Mucosa of descending colon (tissue), 3 donors: ENCODE results near the gene GPC6. TPM values are rescaled to one million over a fixed set of nuclear protein-coding genes. Genes with fewer than 3 reads are reported as not detected.

Source experiments
- ATAC-seq: fragments of 200-7000 bp; cut with Tn5 transposase; one replicate; pipeline ENCODE4 v1.9.1; 2020; ENCODE audit warnings: mild to moderate bottlenecking, moderate library complexity
- DNase-seq, 3 donors: peaks; one replicate each; pipeline ENCODE4 v3.0.0-alpha.2; 2020
- H3K36me3 ChIP-seq: fragments of 200-600 bp; one replicate; pipeline ENCODE4 v1.8.0; 2021; ENCODE audit warnings: low read depth, mild to moderate bottlenecking
- H3K4me1 ChIP-seq: fragments of 200-600 bp; one replicate; pipeline ENCODE4 v1.8.0; 2021; ENCODE audit warnings: low read depth, mild to moderate bottlenecking
- H3K4me3 ChIP-seq: fragments of 200-600 bp; one replicate; pipeline ENCODE4 v1.8.0; 2021; ENCODE audit warnings: mild to moderate bottlenecking
- H3K9me3 ChIP-seq: fragments of 200-600 bp; one replicate; pipeline ENCODE4 v1.8.0; 2021; ENCODE audit warnings: mild to moderate bottlenecking
- intact Hi-C, 2 donors: fragments of 100-400 bp; cut with DNase I in 1 of 2; cut with micrococcal nuclease in 1 of 2; formaldehyde crosslinking; loops; one replicate each; pipeline versions ENCODE4 v1.11.0 to v1.11.1; 2022; cut with DNase I, micrococcal nuclease
- total RNA-seq, 3 donors: library from RNA; stranded (reverse); fragmentation: NEBNext Ultra II Directional in 2 of 3; extraction: Animal tissue kit (Norgen Biotek cat#: 25700) in 2 of 3; gene quantifications; one replicate each; pipeline versions ENCODE4 v1.2.1 to v1.2.4, GENCODE V29; 2021 to 2023
- TF ChIP-seq, protein P1 (sequence below): fragments of 200-600 bp; IDR thresholded peaks from one replicate; pipeline ENCODE4 v1.8.0; 2022; ENCODE audit warnings: antibody characterized with exemption, mild to moderate bottlenecking
- donor health status: DM: no; HTN: no; CAD: no; lungs with moderate emphysema.
- donor health status: DM: no; HTN: no; CAD: no.
- donor health status: DM: no; HTN: yes; CAD: no.

The GPC6 gene
- total RNA-seq, 3 donors from 2014 or later, result 2.7 to 11.3 (median 7.5) TPM

DNA sequence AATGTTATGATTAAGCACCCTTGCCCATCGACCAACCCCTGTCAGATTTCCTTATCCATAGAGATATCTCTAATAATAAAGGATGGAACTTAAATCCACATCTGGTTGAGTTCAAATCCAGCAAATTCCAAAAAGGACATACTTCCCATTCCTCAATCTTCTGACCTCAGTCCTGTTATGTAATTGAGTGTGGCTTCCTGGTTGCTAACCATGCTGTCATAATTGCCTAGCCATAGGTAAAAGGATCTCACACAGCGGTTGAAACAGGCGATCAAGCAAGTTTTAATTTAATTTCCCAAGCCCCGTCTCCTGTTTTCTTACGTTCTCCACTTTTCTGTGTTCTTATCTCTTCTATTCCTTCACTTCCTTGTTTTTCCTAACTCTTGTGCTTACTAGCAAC, 550.3 kb downstream of the GPC6 start:
- no peaks in the 10 kb centered on the region for H3K4me1 ChIP-seq
- DNase-seq (no peak), ATAC-seq (no peak)
- TF ChIP-seq, protein P1, sequence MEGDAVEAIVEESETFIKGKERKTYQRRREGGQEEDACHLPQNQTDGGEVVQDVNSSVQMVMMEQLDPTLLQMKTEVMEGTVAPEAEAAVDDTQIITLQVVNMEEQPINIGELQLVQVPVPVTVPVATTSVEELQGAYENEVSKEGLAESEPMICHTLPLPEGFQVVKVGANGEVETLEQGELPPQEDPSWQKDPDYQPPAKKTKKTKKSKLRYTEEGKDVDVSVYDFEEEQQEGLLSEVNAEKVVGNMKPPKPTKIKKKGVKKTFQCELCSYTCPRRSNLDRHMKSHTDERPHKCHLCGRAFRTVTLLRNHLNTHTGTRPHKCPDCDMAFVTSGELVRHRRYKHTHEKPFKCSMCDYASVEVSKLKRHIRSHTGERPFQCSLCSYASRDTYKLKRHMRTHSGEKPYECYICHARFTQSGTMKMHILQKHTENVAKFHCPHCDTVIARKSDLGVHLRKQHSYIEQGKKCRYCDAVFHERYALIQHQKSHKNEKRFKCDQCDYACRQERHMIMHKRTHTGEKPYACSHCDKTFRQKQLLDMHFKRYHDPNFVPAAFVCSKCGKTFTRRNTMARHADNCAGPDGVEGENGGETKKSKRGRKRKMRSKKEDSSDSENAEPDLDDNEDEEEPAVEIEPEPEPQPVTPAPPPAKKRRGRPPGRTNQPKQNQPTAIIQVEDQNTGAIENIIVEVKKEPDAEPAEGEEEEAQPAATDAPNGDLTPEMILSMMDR, result no peak
- no peak overlapping the region for H3K4me3 ChIP-seq
- no peaks in the 10 kb centered on the region for H3K9me3 ChIP-seq
- H3K36me3 ChIP-seq, result no peaks in the 10 kb centered on the region
- intact Hi-C loops, result no loop called here

DNA sequence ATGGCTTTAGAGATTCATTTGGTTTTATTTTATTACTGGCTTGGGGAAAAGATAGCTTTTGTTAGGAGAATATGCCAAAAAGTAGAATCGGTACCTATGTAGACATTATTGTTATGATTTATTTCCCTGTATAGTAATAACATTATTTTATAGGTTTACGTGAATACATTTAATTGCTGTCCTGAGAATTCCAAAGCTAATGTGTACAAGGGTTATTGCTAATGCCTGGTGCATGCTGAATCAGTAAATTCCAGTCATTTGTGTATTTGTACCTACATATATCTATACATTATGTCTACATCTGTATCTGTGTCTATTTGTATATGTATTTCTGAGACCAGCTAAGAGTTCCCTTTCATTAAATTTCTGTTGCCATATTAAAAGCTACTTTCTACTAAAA, 550.9 kb downstream of the GPC6 start:
- H3K36me3 ChIP-seq, result no peaks in the 10 kb centered on the region
- DNase-seq (no peak), ATAC-seq (no peak)
- TF ChIP-seq, protein P1, result no peak
- H3K9me3 ChIP-seq, result no peaks in the 10 kb centered on the region
- H3K4me1 ChIP-seq, result no peaks in the 10 kb centered on the region
- no peak overlapping the region for H3K4me3 ChIP-seq
- intact Hi-C loops, result no loop called here

DNA sequence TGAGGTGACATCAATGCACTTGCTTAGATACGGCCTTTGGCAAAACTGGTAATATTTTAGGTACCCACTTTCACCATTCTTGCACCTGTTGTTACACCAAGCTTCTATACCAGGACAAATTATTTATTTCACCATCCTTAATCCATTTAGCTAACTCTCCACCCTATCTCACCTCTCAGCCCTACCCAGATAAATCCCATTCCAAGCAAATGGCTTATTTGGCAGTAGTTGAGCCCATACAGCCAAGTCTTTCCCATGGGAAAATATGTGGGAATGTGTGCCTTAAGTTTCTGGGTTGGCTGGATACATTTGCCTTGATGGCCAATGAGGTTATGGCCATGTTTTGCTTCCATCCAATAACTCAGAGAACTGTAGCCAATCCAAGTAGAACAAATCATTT, 551.9 kb downstream of the GPC6 start:
- Histone ChIP-seq H3K4me3 (no peak overlapping the region), H3K36me3 (no peaks in the 10 kb centered on the region), H3K9me3 (no peaks in the 10 kb centered on the region), H3K4me1 (no peaks in the 10 kb centered on the region)
- no peak for DNase-seq
- TF ChIP-seq, protein P1, result no peak
- no peak for ATAC-seq
- intact Hi-C loops, result no loop called here

DNA sequence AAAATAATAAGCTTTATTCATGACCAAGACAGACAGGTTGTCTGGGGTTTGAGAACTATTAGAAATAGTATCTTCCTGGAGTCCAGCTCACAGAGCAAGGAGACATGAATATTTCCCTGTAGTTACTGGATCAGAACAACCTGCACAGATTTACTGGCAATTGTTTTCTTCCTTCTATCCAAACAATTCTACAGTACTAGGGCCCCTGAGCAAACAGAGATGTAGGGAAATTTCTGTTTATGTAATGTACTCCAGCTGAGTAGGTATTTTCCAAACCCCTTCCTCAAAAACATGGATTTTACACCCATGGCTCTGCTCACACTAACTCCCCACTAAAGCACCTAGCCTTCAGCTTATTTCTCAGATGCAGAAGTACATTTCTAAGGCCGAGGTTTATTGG, 557.6 kb downstream of the GPC6 start:
- Histone ChIP-seq H3K4me3 (no peak overlapping the region), H3K4me1 (no peaks in the 10 kb centered on the region), H3K36me3 (no peaks in the 10 kb centered on the region), H3K9me3 (no peaks in the 10 kb centered on the region)
- TF ChIP-seq, protein P1, result no peak
- DNase-seq (no peak), ATAC-seq (no peak)
- intact Hi-C loops, result no loop called here

DNA sequence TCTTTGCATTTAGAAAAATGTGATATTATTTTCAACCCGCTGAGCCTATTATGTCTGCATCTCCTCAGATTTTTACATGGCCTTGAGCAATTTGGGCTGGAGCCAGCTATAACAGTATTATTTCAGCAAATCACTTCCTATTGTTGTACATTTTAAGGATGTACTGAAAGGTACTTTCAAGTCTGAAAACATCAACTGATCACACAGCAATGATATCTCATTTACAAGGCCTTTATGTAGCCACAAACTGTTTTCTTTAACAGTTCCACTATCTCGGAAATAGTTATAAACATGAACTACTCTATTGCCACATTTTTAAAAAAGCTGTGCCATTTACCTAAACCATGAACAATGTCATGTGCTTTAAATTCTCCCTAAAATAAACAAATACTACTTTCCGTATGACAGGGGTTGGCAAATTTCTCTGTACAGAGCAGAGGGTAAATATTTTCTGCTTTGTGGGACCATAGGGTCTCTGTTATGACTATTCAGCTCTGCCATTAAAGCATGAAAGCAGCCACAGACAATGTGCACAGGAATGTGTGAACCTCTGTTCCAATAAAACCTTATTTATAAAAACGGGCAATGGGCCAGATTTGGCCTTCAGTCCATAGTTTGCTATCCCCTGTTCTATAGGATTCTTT, 560.4 kb downstream of the GPC6 start:
- intact Hi-C loops, result no loop called here
- no peaks in the 10 kb centered on the region for H3K9me3 ChIP-seq
- H3K36me3 ChIP-seq, result no peaks in the 10 kb centered on the region
- H3K4me3 ChIP-seq, result no peak overlapping the region
- TF ChIP-seq, protein P1, result no peak
- no peaks in the 10 kb centered on the region for H3K4me1 ChIP-seq
- no peak for ATAC-seq
- DNase-seq, result no peak

DNA sequence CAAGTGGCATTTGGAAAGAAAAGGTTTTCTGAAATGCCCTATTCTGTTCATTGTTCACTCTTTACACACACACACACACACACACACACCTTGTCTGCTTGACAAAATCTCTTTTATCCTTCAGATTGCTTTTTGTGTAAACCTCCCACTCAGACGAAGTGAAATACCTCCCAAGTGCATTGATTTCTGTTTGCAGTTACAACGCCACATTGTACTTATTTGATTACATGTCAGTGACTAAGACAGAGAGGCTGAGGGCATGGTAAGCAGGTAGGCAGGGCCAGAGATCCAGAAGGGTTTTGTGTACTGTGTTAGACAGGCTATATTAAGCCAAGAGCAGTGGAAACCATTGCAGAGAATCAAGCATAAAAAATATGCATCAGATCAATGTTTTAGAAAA, 561.8 kb downstream of the GPC6 start:
- ATAC-seq (no peak), DNase-seq (no peak)
- TF ChIP-seq, protein P1, result no peak
- no peaks in the 10 kb centered on the region for H3K4me1 ChIP-seq
- H3K36me3 ChIP-seq, result no peaks in the 10 kb centered on the region
- intact Hi-C loops, result no loop called here
- no peaks in the 10 kb centered on the region for H3K9me3 ChIP-seq
- H3K4me3 ChIP-seq, result no peak overlapping the region
